Naive thymus-derived CD8-positive, alpha-beta T cell (primary cell): ENCODE data around the gene SULT1C3. TPM values are rescaled to one million over a fixed set of nuclear protein-coding genes. Genes with fewer than 3 reads are reported as not detected.

Experiments used
- ATAC-seq, 2 donors: fragments of 150-1000 bp; cut with Tn5 transposase in 1 of 2; sonication (Bioruptor Pico), chemical (Tn5 transposase) in 1 of 2; 1 replicate in 1 of 2; 2 replicates in 1 of 2; pipeline ENCODE4 v1.10.0; 2021; ENCODE audit warnings: mild to moderate bottlenecking in 2 of 2, moderate library complexity in 2 of 2
- POLR2A ChIA-PET: fragments of 350-600 bp; sonication (Branson Sonifier 250); formaldehyde crosslinking; loops from one replicate; lab custom pipeline; 2021; ENCODE audit warnings: antibody characterized with exemption; lab: Charles Lee
- DNase-seq, 10 donors: peaks; one replicate each; pipeline versions ENCODE4 v3.0.0 to v3.0.0-alpha.2; 2020 to 2022
- H3K27ac Mint-ChIP-seq, 10 donors: one replicate each; pipeline ENCODE4 v1.8.0; 2020 to 2022; ENCODE audit warnings: mild to moderate bottlenecking in 10 of 10, mixed read lengths in 10 of 10, moderate library complexity in 4 of 10, inconsistent platforms in 1 of 10
- H3K27me3 Mint-ChIP-seq, 5 donors: one replicate each; pipeline ENCODE4 v1.8.0; 2021 to 2022; ENCODE audit warnings: mixed read lengths in 5 of 5
- H3K36me3 Mint-ChIP-seq, 3 donors: one replicate each; pipeline ENCODE4 v1.8.0; 2020 to 2022; ENCODE audit warnings: mixed read lengths in 3 of 3, mild to moderate bottlenecking in 2 of 3, inconsistent platforms in 1 of 3
- H3K4me1 Mint-ChIP-seq, 4 donors: one replicate each; pipeline ENCODE4 v1.8.0; 2021 to 2022; ENCODE audit warnings: mixed read lengths in 4 of 4
- H3K4me3 Mint-ChIP-seq, 10 donors: one replicate each; pipeline ENCODE4 v1.8.0; 2020 to 2022; ENCODE audit warnings: mild to moderate bottlenecking in 10 of 10, mixed read lengths in 10 of 10, moderate library complexity in 6 of 10, inconsistent platforms in 1 of 10
- H3K9me3 Mint-ChIP-seq, 9 donors: one replicate each; pipeline ENCODE4 v1.8.0; 2020 to 2022; ENCODE audit warnings: mixed read lengths in 9 of 9, mild to moderate bottlenecking in 3 of 9, inconsistent platforms in 1 of 9, moderate library complexity in 1 of 9
- polyA plus RNA-seq, 3 donors: library from polyadenylated mRNA; unstranded; fragments of 300-500 nt; fragmentation: Illumina TruSeq; gene quantifications; one replicate each; pipeline ENCODE4 v1.2.3, GENCODE V29; 2021
- total RNA-seq, 8 experiments: library from RNA in 2 of 8; stranded (reverse) in 2 of 8; gene quantifications; one replicate each; pipeline ENCODE4 v1.2.3 and lab custom pipeline; 2021 to 2026

SULT1C3 gene
- total and polyA plus RNA-seq, 5 experiments from 2014 or later, result not detected

DNA sequence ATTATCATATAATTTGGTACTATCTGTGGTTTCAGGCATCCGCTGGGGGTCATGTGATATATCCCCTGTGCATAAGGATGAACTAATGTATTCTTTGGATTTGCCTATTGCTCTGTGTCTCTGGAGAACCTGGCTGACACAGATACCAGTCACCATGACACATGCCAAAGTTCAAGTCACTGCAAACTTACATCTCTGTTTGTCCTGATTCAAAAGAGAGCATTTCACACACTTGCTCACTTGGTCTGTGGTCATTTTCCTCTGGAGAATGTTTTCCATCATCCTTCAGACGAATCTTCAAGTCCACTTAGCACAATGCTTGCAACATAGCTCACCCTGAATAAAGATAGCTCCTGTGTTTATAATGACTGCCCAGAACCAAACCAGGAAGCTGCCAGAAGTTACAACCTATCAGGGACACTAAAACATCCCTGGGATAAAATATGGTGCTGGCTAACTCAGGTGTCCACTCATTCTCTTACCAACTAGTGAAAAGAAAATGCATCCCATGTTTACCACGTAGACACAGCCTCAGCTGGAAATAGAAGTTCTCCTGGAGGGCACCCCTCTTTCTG is 18.1 kb downstream of the SULT1C3 start:
- ATAC-seq, result no peak
- no peak overlapping the region for H3K4me3 Mint-ChIP-seq
- no peaks in the 10 kb centered on the region for H3K36me3 Mint-ChIP-seq
- POLR2A ChIA-PET, result no interaction called here
- peak overlapping the region in 1 of 10 donors; percentile 7 for H3K27ac Mint-ChIP-seq
- H3K9me3 Mint-ChIP-seq, result no peaks in the 10 kb centered on the region
- H3K27me3 Mint-ChIP-seq, result peaks cover 0 to 8% (median 0%) of the 10 kb centered on the region in 5 donors
- no peak for DNase-seq
- no peaks in the 10 kb centered on the region for H3K4me1 Mint-ChIP-seq

GRCh38 chr2:108260773-108261172 is 21.0 kb downstream of the SULT1C3 start:
- DNase-seq (no peak), ATAC-seq (no peak)
- no peaks in the 10 kb centered on the region for H3K4me1 Mint-ChIP-seq
- H3K27ac Mint-ChIP-seq, result no peak overlapping the region
- H3K27me3 Mint-ChIP-seq, result peaks cover 0 to 5% (median 0%) of the 10 kb centered on the region in 5 donors
- H3K9me3 Mint-ChIP-seq, result no peaks in the 10 kb centered on the region
- POLR2A ChIA-PET, result no interaction called here
- no peak overlapping the region for H3K4me3 Mint-ChIP-seq
- H3K36me3 Mint-ChIP-seq, result no peaks in the 10 kb centered on the region

DNA sequence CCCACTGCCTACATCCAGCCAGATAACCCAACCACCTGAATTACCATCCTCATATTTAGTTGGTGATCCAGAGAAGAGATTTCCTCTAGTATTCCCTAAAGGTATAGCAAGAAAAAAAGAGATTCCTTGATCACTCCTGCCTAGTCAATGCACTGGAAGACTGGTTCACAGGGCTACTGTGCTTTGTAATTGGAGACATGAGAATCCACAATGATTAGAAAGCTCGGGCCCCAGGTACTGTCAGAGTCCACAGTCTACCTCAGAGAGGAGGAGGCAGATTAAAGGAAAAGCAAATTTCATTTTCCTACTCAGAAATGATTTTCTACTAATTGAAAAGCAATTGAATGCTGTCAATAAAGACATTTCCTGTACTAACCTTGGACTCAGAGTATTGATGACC is 22.3 kb downstream of the SULT1C3 start:
- H3K36me3 Mint-ChIP-seq, result no peaks in the 10 kb centered on the region
- no peak overlapping the region for H3K4me3 Mint-ChIP-seq
- ATAC-seq, result no peak
- no peaks in the 10 kb centered on the region for H3K4me1 Mint-ChIP-seq
- no peak overlapping the region for H3K27ac Mint-ChIP-seq
- POLR2A ChIA-PET, result no interaction called here
- peaks cover 0 to 5% (median 0%) of the 10 kb centered on the region in 5 donors for H3K27me3 Mint-ChIP-seq
- no peaks in the 10 kb centered on the region for H3K9me3 Mint-ChIP-seq
- no peak for DNase-seq

- no peaks in the 10 kb centered on the region for H3K36me3 Mint-ChIP-seq
- H3K9me3 Mint-ChIP-seq, result no peaks in the 10 kb centered on the region
- no peak overlapping the region for H3K27ac Mint-ChIP-seq
- POLR2A ChIA-PET, result no interaction called here
- ATAC-seq (no peak), DNase-seq (no peak)
- peaks cover 0 to 7% (median 0%) of the 10 kb centered on the region in 5 donors for H3K27me3 Mint-ChIP-seq
- H3K4me3 Mint-ChIP-seq, result no peak overlapping the region
- no peaks in the 10 kb centered on the region for H3K4me1 Mint-ChIP-seq
These were observed 23.6 kb downstream of the SULT1C3 start for GRCh38 chr2:108263401-108263800.

GRCh38 chr2:108266218-108266617 is 26.4 kb downstream of the SULT1C3 start:
- DNase-seq (no peak), ATAC-seq (no peak)
- Mint-ChIP-seq H3K9me3 (no peaks in the 10 kb centered on the region), H3K4me3 (no peak overlapping the region), H3K27ac (no peak overlapping the region), H3K27me3 (peaks cover 0 to 21% (median 7%) of the 10 kb centered on the region in 5 donors), H3K36me3 (no peaks in the 10 kb centered on the region), H3K4me1 (no peaks in the 10 kb centered on the region)
- POLR2A ChIA-PET, result no interaction called here

- ATAC-seq (no peak), DNase-seq (no peak)
- Mint-ChIP-seq H3K4me3 (no peak overlapping the region), H3K4me1 (no peaks in the 10 kb centered on the region), H3K36me3 (no peaks in the 10 kb centered on the region), H3K27me3 (peaks cover 0 to 28% (median 7%) of the 10 kb centered on the region in 5 donors), H3K9me3 (no peaks in the 10 kb centered on the region), H3K27ac (no peak overlapping the region)
- POLR2A ChIA-PET, result no interaction called here
These were observed 27.3 kb downstream of the SULT1C3 start for GRCh38 chr2:108267101-108267500.

GRCh38 chr2:108268001-108268400 is 28.2 kb downstream of the SULT1C3 start:
- peaks cover 0 to 28% (median 7%) of the 10 kb centered on the region in 5 donors for H3K27me3 Mint-ChIP-seq
- no peak overlapping the region for H3K4me3 Mint-ChIP-seq
- POLR2A ChIA-PET, result no interaction called here
- no peak for ATAC-seq
- H3K4me1 Mint-ChIP-seq, result no peaks in the 10 kb centered on the region
- no peaks in the 10 kb centered on the region for H3K9me3 Mint-ChIP-seq
- H3K36me3 Mint-ChIP-seq, result no peaks in the 10 kb centered on the region
- no peak for DNase-seq
- peak overlapping the region in 1 of 10 donors; percentile 54 for H3K27ac Mint-ChIP-seq

GRCh38 chr2:108270346-108270745 is 30.6 kb downstream of the SULT1C3 start:
- no peaks in the 10 kb centered on the region for H3K36me3 Mint-ChIP-seq
- ATAC-seq, result no peak
- H3K4me1 Mint-ChIP-seq, result no peaks in the 10 kb centered on the region
- H3K27ac Mint-ChIP-seq, result no peak overlapping the region
- POLR2A ChIA-PET, result no interaction called here
- H3K27me3 Mint-ChIP-seq, result peaks cover 0 to 28% (median 7%) of the 10 kb centered on the region in 5 donors
- no peak for DNase-seq
- H3K4me3 Mint-ChIP-seq, result no peak overlapping the region
- peaks cover 0 to 4% (median 0%) of the 10 kb centered on the region in 9 donors for H3K9me3 Mint-ChIP-seq

GRCh38 chr2:108270768-108271506 is 31.2 kb downstream of the SULT1C3 start:
- Mint-ChIP-seq H3K36me3 (no peaks in the 10 kb centered on the region), H3K4me3 (no peak overlapping the region), H3K27me3 (peaks cover 0 to 28% (median 5%) of the 10 kb centered on the region in 5 donors), H3K4me1 (no peaks in the 10 kb centered on the region), H3K9me3 (peaks cover 0 to 4% (median 0%) of the 10 kb centered on the region in 9 donors), H3K27ac (no peak overlapping the region)
- DNase-seq (no peak), ATAC-seq (no peak)
- POLR2A ChIA-PET, result no interaction called here

DNA sequence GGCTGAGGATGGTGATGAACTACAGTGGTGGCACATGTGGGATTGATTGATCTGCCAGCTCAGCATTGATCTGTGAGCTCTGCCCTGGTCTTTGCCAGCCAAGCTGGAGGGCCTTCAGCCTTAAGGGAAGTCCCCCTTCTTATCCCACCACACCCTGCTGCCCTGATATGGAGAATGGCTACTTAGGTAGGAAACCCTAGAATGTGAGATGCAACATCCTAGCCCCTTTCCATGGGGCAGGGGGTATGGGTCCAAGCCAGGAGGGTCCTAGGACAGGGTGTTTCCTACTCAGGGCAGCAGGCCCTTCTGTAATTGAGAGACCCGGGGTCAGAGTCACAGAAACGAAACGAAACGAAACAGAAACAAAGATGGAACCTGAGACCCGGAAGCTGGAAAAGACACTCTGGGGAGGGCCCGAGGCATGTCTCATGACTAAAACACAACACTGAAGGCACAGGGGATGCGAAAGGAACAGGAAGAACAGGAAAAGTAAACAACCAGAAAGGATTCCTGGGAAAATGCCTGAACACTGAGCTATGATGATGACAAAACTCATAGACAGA is 32.0 kb downstream of the SULT1C3 start:
- POLR2A ChIA-PET, result no interaction called here
- H3K27me3 Mint-ChIP-seq, result peaks cover 0 to 28% (median 4%) of the 10 kb centered on the region in 5 donors
- ATAC-seq (no peak), DNase-seq (no peak)
- no peaks in the 10 kb centered on the region for H3K36me3 Mint-ChIP-seq
- no peaks in the 10 kb centered on the region for H3K4me1 Mint-ChIP-seq
- no peak overlapping the region for H3K4me3 Mint-ChIP-seq
- H3K27ac Mint-ChIP-seq, result peak overlapping the region in 1 of 10 donors; percentile 60
- peaks cover 0 to 4% (median 0%) of the 10 kb centered on the region in 9 donors for H3K9me3 Mint-ChIP-seq

DNA sequence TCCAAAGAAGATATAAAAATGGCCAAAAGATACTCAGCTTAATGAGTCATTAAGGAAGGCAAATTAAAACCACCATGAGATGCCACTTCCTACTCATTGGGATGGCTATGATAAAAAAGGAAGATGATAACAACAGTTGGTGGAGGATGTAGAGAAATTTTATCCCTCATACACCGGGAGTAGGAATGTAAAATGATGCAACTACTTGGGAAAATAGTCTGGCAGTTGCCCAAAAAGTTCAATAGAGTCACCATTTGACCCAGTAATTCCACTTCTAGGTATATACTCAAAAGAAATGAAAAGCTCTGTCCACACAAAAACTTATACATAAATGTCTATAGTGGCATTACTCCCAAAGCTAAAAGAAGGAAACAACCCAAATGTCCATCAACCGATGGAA is 38.9 kb downstream of the SULT1C3 start:
- H3K9me3 Mint-ChIP-seq, result peaks cover 0 to 11% (median 2%) of the 10 kb centered on the region in 9 donors
- peaks cover 3 to 11% (median 7%) of the 10 kb centered on the region in 5 donors for H3K27me3 Mint-ChIP-seq
- POLR2A ChIA-PET, result no interaction called here
- no peaks in the 10 kb centered on the region for H3K4me1 Mint-ChIP-seq
- ATAC-seq (no peak), DNase-seq (no peak)
- H3K4me3 Mint-ChIP-seq, result no peak overlapping the region
- H3K36me3 Mint-ChIP-seq, result peaks cover 0 to 5% (median 0%) of the 10 kb centered on the region in 3 donors
- H3K27ac Mint-ChIP-seq, result no peak overlapping the region

DNA sequence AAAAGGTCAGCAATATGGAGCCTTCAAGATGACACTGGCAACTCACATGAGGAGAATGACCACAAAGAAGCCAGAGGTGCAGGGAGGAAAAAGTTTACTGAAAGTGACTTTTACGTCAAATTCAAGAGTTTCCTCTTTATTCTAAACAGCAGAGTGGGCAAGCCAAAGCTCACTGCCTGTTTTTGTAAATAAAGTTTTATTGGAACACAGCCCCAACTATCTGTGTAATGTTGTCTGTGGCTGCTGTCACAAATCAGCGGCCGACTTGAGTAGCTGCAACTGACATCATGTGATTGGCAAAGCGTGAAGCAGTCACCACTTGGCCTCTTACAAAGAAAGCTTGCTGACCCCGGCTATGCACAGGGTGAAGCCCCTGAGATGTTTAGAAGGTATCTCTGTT is 39.7 kb downstream of the SULT1C3 start:
- Mint-ChIP-seq H3K9me3 (peaks cover 0 to 11% (median 2%) of the 10 kb centered on the region in 9 donors), H3K27me3 (peaks cover 3 to 11% (median 7%) of the 10 kb centered on the region in 5 donors), H3K4me3 (no peak overlapping the region), H3K36me3 (peaks cover 0 to 5% (median 0%) of the 10 kb centered on the region in 3 donors), H3K4me1 (no peaks in the 10 kb centered on the region), H3K27ac (no peak overlapping the region)
- no peak for ATAC-seq
- POLR2A ChIA-PET, result no interaction called here
- DNase-seq, result no peak

- ATAC-seq (no peak), DNase-seq (no peak)
- peaks cover 6 to 21% (median 7%) of the 10 kb centered on the region in 5 donors for H3K27me3 Mint-ChIP-seq
- H3K9me3 Mint-ChIP-seq, result peaks cover 0 to 19% (median 6%) of the 10 kb centered on the region in 9 donors
- no peak overlapping the region for H3K27ac Mint-ChIP-seq
- peaks cover 0 to 14% (median 0%) of the 10 kb centered on the region in 3 donors for H3K36me3 Mint-ChIP-seq
- no peak overlapping the region for H3K4me3 Mint-ChIP-seq
- no peaks in the 10 kb centered on the region for H3K4me1 Mint-ChIP-seq
- POLR2A ChIA-PET, result no interaction called here
These were observed 40.7 kb downstream of the SULT1C3 start for GRCh38 chr2:108280466-108280865.
